GM21737 (cell line): ENCODE measurements around the gene LAMA4.
A peak's percentile ranks its signal among the peaks of the same experiment; 100 is the strongest.

Experiments used
- ATAC-seq: cut with Tn5 transposase; IDR thresholded peaks from one replicate; pipeline ENCODE4 v1.9.1; 2021; ENCODE audit warnings: mild to moderate bottlenecking, moderate library complexity; ENCODE audit not compliant: unreplicated experiment

LAMA4 gene

GRCh38 chr6:112100561-112100960 lies 153.8 kb downstream of the LAMA4 start:
- ATAC-seq, result no peak

GRCh38 chr6:112096901-112097300 lies 157.5 kb downstream of the LAMA4 start:
- no peak for ATAC-seq

DNA sequence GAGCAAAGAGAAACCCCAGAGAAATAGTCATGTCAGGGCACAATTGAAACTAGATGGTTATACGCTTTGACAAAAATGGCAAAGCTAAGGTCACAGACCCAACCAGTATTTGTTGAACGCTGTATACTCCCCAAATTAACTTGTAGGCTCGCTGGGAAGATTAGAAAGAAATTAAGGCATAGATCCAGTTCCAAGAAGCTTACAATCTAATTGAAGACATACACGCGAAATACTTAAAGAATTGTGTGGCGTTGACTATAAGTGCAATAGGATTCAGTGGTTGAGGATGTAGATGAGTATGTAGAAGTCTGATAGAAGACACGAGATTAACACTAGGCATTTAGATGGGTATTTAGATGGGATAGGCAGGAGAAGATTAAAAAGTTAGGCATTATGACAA lies 166.5 kb downstream of the LAMA4 start:
- ATAC-seq, result no peak

GRCh38 chr6:112087136-112087911 lies 167.0 kb downstream of the LAMA4 start, which contains the start of the genes FAM229B and TUBE1:
Gene FAM229B (plus strand): TSS chr6:112087591. CDS start chr6:112099284, 11,693 bp downstream.
Gene TUBE1 (minus strand): TSS chr6:112087482. CDS start chr6:112087434, 48 bp downstream.
- ATAC-seq, result peak; percentile 98

DNA sequence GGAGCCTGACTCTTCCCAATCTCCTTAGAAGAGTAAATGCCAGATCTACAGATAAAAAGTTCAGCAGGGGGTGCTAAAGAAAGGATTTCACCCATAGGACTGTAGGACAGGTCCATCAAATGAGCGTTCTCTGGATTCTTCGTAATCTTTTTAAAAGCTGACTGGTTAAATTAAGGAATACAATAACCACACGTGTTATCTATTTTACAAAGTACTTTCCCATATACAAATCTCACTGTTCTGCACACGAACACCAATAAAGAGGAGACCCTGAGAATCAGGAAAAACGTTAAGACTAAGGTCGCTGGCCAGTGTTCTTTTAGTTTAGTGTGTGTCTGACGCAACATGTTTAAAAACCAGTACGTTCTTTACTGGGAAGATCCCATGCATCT lies 167.6 kb downstream of the LAMA4 start:
- ATAC-seq, result peak; percentile 21

DNA sequence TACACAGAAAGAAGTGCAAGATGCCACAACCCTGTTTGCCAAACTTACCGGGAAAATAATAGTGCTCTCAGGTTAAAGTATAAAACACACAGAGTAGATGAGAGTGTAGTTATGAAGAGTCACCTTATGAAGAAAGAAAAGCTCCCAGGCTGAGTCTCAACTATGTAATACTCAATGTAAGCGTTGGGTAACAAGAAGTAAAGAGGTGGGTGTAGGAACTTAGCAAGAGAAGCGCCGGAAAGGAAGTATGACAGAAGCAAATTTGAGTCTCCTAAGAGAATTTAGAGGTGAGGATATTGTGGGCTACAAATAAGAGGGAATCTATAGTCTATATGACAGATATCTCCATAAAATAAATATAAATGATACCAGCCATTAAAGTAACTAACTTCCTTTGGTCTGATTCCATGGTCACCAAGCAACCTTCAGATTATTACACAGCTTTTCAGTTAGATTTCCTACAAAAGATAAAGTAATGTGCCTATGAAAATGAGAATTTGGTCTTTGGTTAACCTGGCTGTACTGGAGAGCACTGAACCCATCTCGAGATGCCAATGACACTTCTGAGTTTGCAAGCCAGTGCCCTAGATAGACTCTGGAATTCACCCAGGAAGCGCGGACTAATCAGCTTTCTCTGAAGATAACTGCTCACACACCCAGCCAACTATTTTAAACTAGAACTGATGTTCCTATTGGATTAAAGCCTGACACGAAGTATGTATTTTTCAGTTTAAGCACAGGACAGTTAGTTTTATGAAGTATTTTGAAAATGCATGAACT lies 168.9 kb downstream of the LAMA4 start:
- ATAC-seq, result no peak

- no peak for ATAC-seq
These were observed 172.8 kb downstream of the LAMA4 start for GRCh38 chr6:112081569-112081968.

- ATAC-seq, result no peak
These were observed 187.8 kb downstream of the LAMA4 start for GRCh38 chr6:112066606-112067005.

DNA sequence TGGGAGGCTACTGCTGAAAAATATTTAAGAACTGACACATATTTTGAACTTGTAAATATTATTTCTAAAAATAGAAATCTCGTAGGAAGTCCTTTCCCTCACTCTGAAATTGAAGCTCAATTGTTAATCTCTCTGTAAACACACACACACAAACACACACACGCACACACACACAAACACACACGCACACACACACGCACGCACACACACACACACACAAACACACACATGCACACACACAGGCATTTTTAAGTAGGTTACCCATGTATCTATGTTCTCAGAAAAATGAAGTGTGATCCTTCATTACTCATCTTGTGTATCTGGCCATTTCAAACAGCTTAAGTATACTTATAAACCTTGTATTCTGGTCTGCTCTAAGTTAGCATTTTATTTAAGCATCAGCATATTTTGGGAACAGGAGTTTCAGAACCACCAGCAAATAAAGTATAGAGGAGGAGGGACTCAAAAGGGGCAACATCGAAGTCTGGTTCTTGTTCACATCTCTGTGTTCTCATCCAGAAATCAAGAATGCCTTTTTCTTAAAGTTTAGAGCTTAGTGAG lies 188.9 kb downstream of the LAMA4 start:
- ATAC-seq, result no peak

DNA sequence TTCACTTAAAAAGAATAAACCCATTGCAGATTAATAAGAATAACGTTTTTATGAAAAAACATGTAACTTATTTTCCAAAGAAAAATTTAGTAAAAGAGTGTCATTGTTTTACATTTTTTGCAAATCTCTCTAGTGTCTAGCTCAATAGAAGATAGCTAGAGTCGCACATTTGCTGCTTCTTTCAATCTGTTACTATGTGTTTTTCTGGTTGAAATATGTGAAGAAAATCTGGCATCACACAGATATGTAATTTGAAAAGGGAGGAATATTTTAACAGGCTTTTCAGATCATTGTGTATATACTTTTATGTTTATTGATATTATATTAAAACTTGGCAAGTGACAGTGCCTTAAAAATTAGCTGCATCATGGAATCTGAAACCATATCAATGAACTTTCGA lies 191.4 kb downstream of the LAMA4 start:
- ATAC-seq, result no peak

DNA sequence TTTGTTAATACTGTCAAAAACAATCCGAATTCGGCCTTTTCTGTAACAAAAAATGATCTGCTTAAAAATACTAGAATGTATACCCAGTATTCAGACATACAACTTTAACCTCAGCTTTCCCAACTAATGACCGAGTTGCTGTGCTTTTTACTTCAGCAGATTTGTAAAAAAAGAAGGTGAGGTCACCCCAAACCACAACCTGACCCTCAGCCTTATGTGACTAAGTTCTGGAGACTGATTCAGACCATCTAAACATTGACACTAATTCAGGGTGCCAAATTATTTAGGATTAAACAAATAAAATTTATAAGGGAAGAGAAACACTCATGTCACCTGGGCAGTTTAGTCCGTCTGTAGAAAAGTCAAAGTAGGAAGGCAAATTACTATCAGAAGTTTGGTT lies 192.8 kb downstream of the LAMA4 start:
- ATAC-seq, result no peak
